AG08395 (cell line): ENCODE results near the gene NEK4.
"Not testable (repeated sequence)": the region's sequence is repeated elsewhere in the genome, so short reads cannot be mapped to it uniquely, and the experiment has no call there.

ENCODE experiments used
- DNase-seq: peaks from one replicate; pipeline ENCODE4 v3.0.0; 2012; ENCODE audit warnings: mixed read lengths, low spot score

The NEK4 gene

GRCh38 chr3:52731590-52731989 is 39.1 kb downstream of the NEK4 start:
- no peak for DNase-seq

- no peak for DNase-seq
These were observed 40.1 kb downstream of the NEK4 start for GRCh38 chr3:52730681-52731080.

GRCh38 chr3:52728753-52729152 is 42.0 kb downstream of the NEK4 start:
- DNase-seq, result not testable (repeated sequence)

- DNase-seq, result no peak
These were observed 46.2 kb downstream of the NEK4 start for GRCh38 chr3:52724511-52724910.

- no peak for DNase-seq
These were observed 46.8 kb downstream of the NEK4 start for GRCh38 chr3:52723935-52724334.

- DNase-seq, result no peak
These were observed 48.2 kb downstream of the NEK4 start for GRCh38 chr3:52722491-52722890.

GRCh38 chr3:52721730-52722008 is 49.1 kb downstream of the NEK4 start:
- DNase-seq, result no peak

- DNase-seq, result no peak
These were observed 49.6 kb downstream of the NEK4 start for GRCh38 chr3:52721002-52721729.

GRCh38 chr3:52719618-52720017 is 51.1 kb downstream of the NEK4 start:
- DNase-seq, result no peak

GRCh38 chr3:52715714-52716305 is 54.9 kb downstream of the NEK4 start:
- no peak for DNase-seq

- no peak for DNase-seq
These were observed 56.1 kb downstream of the NEK4 start for GRCh38 chr3:52714335-52715302.

GRCh38 chr3:52712291-52713212 is 58.2 kb downstream of the NEK4 start:
- no peak for DNase-seq

- no peak for DNase-seq
These were observed 60.2 kb downstream of the NEK4 start for GRCh38 chr3:52710512-52710911.

GRCh38 chr3:52707585-52707984 is 63.2 kb downstream of the NEK4 start:
- DNase-seq, result no peak

- peak; percentile 92 for DNase-seq
These were observed 64.8 kb downstream of the NEK4 start, which contains the start of the genes GLT8D1 and SPCS1 for GRCh38 chr3:52705688-52706686. Gene GLT8D1, minus strand, starts transcription at chr3:52705791. Its CDS starts 5,331 bp downstream, at chr3:52700460. Gene SPCS1, plus strand, starts transcription at chr3:52706106. Its CDS starts 141 bp downstream, at chr3:52706247.

GRCh38 chr3:52705438-52705687 is 65.4 kb downstream of the NEK4 start:
- DNase-seq, result no peak

- peak; percentile 58 for DNase-seq
These were observed 65.9 kb downstream of the NEK4 start for GRCh38 chr3:52704611-52705437.

GRCh38 chr3:52703341-52703740 is 67.4 kb downstream of the NEK4 start:
- DNase-seq, result no peak

GRCh38 chr3:52697632-52697965 is 73.1 kb downstream of the NEK4 start:
- no peak for DNase-seq
